Transverse colon (tissue), 4 donors: ENCODE results near the gene TAMALIN. TPM values are rescaled to one million over a fixed set of nuclear protein-coding genes. Genes with fewer than 3 reads are reported as not detected.

Source experiments
- DNase-seq: peaks from one replicate; pipeline ENCODE4 v3.0.0-alpha.2; 2019
- H3K27ac ChIP-seq, 4 donors: fragments of 200-600 bp; sonication (generic); 2 replicates each; pipeline ENCODE4 v1.5.1; 2016 to 2018; ENCODE audit warnings: inconsistent platforms in 4 of 4
- H3K27me3 ChIP-seq: fragments of 200-600 bp; sonication (generic); 2 replicates; pipeline ENCODE4 v1.5.1; 2017; ENCODE audit warnings: inconsistent platforms
- H3K36me3 ChIP-seq, 4 donors: fragments of 200-600 bp; sonication (generic); 2 replicates each; pipeline ENCODE4 v1.5.1; 2017 to 2019; ENCODE audit warnings: inconsistent platforms in 4 of 4
- H3K4me1 ChIP-seq, 4 donors: fragments of 200-600 bp; sonication (generic); 2 replicates each; pipeline ENCODE4 v1.5.1; 2017 to 2020; ENCODE audit warnings: inconsistent platforms in 4 of 4
- H3K4me3 ChIP-seq, 4 donors: fragments of 200-600 bp; sonication (generic); 1 replicate in 1 of 4; 2 replicates in 3 of 4; pipeline versions ENCODE4 v1.5.1 to v1.6.1; 2017 to 2019; ENCODE audit warnings: inconsistent platforms in 4 of 4
- H3K9me3 ChIP-seq, 2 donors: fragments of 200-600 bp; sonication (generic); 2 replicates each; pipeline ENCODE4 v1.5.1; 2017 to 2019; ENCODE audit warnings: inconsistent platforms in 2 of 2
- EP300 ChIP-seq: sonication (generic); formaldehyde crosslinking; IDR thresholded peaks from one replicate; pipeline ENCODE4 v1.6.1; 2017; ENCODE audit warnings: antibody characterized with exemption, low read depth
- POLR2A ChIP-seq: fragments of 450-650 bp; IDR thresholded peaks from one replicate; pipeline ENCODE4 v1.6.1; 2016; ENCODE audit warnings: antibody characterized with exemption, mild to moderate bottlenecking, moderate library complexity
- POLR2AphosphoS5 ChIP-seq, 3 donors: sonication (generic); formaldehyde crosslinking; IDR thresholded peaks; one replicate each; pipeline ENCODE4 v1.6.1; 2016; ENCODE audit warnings: antibody characterized with exemption in 3 of 3
- WGBS, 2 donors: methylation state at CpG; one replicate each; pipeline ENCODE4 v1.1.5; 2018; ENCODE audit warnings: low coverage in 1 of 2; 5-methylcytosine and 5-hydroxymethylcytosine counted together
- in situ Hi-C, 4 donors: fragments of 200-750 bp; cut with MboI; loops; one replicate each; pipeline versions ENCODE4 v1.15.0 to v1.15.1; 2017; ENCODE audit warnings: low sequenced_read_pairs in 3 of 4, low pct_ligation_motif_present in 1 of 4, low pct_unique_long_range_greater_than_20kb in 1 of 4
- intact Hi-C: fragments of 100-400 bp; cut with DNase I; formaldehyde crosslinking; loops from one replicate; pipeline ENCODE4 v1.15.1; 2023; ENCODE audit warnings: low total_unique reads
- total RNA-seq, 4 donors: library from RNA; depleted of rRNA; stranded (reverse); fragments of >200 nt; gene quantifications; one replicate each; pipeline ENCODE4 v1.1.0, GENCODE V29; 2016
- TF ChIP-seq, protein P1 (sequence below), 5 experiments: fragments of 200-600 bp in 3 of 5; fragments of 450-650 bp in 2 of 5; sonication (generic) in 3 of 5; IDR thresholded peaks; 1 replicate in 2 of 5; 2 replicates in 3 of 5; pipeline ENCODE4 v1.5.1; 2016 to 2017; ENCODE audit warnings: antibody characterized with exemption in 5 of 5, inconsistent platforms in 3 of 5, mild to moderate bottlenecking in 2 of 5, moderate library complexity in 1 of 5

TAMALIN gene
- total RNA-seq, 4 donors from 2014 or later = 5.9 to 20.6 (median 9.7) TPM

- Histone ChIP-seq H3K36me3 (peaks cover 0 to 27% (median 8%) of the 10 kb centered on the region in 4 donors), H3K9me3 (no peaks in the 10 kb centered on the region), H3K27me3 (no peaks in the 10 kb centered on the region), H3K4me3 (no peak overlapping the region), H3K27ac (no peak overlapping the region), H3K4me1 (no peaks in the 10 kb centered on the region)
- TF ChIP-seq POLR2AphosphoS5 (IDR thresholded peaks at IDR 0.05) (no peak), EP300 (no peak), POLR2A (no peak)
- TF ChIP-seq, protein P1, sequence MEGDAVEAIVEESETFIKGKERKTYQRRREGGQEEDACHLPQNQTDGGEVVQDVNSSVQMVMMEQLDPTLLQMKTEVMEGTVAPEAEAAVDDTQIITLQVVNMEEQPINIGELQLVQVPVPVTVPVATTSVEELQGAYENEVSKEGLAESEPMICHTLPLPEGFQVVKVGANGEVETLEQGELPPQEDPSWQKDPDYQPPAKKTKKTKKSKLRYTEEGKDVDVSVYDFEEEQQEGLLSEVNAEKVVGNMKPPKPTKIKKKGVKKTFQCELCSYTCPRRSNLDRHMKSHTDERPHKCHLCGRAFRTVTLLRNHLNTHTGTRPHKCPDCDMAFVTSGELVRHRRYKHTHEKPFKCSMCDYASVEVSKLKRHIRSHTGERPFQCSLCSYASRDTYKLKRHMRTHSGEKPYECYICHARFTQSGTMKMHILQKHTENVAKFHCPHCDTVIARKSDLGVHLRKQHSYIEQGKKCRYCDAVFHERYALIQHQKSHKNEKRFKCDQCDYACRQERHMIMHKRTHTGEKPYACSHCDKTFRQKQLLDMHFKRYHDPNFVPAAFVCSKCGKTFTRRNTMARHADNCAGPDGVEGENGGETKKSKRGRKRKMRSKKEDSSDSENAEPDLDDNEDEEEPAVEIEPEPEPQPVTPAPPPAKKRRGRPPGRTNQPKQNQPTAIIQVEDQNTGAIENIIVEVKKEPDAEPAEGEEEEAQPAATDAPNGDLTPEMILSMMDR (IDR thresholded peaks at IDR 0.05) = no peak
- in situ Hi-C loops (no loop called here), intact Hi-C loops (loop anchor here (5.0 kb wide), 1 partner anchor 238 kb away; the partner anchor contains the start of gene KRT7)
- no peak for DNase-seq
- 93% methylated on average over 14 of the region's 17 CpGs; no CpG with 5 or more reads in 1 of the 2 donors for WGBS, 2 donors
Measured at GRCh38 chr12:51994539-51994820, 12.3 kb upstream of the TAMALIN start.

DNA sequence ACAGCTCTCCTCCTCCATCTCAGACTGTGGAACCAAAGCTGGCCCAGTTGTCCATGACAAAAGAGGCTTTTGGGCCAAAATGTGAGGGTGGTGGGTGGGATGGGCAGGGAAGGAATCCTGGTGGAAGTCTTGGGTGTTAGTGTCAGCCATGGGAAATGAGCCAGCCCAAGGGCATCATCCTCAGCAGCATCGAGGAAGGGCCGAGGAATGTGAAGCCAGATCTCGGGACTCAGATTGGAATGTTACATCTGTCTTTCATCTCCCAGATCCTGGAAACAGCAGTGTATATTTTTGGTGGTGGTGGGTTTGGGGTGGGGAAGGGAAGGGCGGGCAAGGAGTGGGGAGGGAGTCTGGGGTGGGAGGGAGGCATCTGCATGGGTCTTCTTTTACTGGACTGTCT lies 11.8 kb upstream of the TAMALIN start:
- H3K4me1 ChIP-seq = no peaks in the 10 kb centered on the region
- peaks cover 0 to 27% (median 8%) of the 10 kb centered on the region in 4 donors for H3K36me3 ChIP-seq
- H3K27me3 ChIP-seq = no peaks in the 10 kb centered on the region
- no peak overlapping the region for H3K4me3 ChIP-seq
- no peak for DNase-seq
- intact Hi-C loops (loop anchor here (5.0 kb wide), 1 partner anchor 237 kb away; the partner anchor contains the start of gene KRT7), in situ Hi-C loops (no loop called here)
- no peak overlapping the region for H3K27ac ChIP-seq
- no peaks in the 10 kb centered on the region for H3K9me3 ChIP-seq
- TF ChIP-seq POLR2AphosphoS5 (IDR thresholded peaks at IDR 0.05) (no peak), EP300 (no peak), POLR2A (no peak)
- TF ChIP-seq, protein P1 (IDR thresholded peaks at IDR 0.05) = no peak
- WGBS, 2 donors = 80% methylated on average over 4 of the region's 4 CpGs; no CpG with 5 or more reads in 1 of the 2 donors

DNA sequence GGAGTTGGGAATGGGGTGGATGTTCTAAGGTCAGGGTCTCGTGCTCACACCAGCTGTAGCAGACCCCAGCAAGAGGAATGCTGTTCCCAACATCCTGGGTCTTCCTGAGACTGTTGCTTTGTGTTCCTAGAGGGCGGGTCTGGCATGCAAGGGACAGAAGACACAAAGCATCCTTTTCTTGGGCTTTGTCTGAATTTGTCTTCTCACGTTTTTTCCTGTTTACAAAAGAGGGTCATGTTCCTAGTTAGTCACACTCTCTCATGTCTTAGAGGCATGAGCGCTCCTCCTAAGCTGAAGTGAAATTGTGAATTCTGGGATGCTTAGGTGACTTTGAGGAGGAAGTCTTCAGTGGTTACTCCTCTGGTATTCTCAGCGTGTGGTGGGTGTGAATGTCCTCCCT lies 9.6 kb upstream of the TAMALIN start:
- intact Hi-C loops = no loop called here
- Histone ChIP-seq H3K9me3 (no peaks in the 10 kb centered on the region), H3K36me3 (peaks cover 0 to 21% (median 3%) of the 10 kb centered on the region in 4 donors), H3K4me3 (no peak overlapping the region), H3K27ac (no peak overlapping the region), H3K27me3 (no peaks in the 10 kb centered on the region), H3K4me1 (no peaks in the 10 kb centered on the region)
- no peak for TF ChIP-seq POLR2A
- no peak for TF ChIP-seq EP300
- no peak for TF ChIP-seq POLR2AphosphoS5 (IDR thresholded peaks at IDR 0.05)
- TF ChIP-seq, protein P1 (IDR thresholded peaks at IDR 0.05) = no peak
- in situ Hi-C loops = no loop called here
- 77 to 100% methylated on average over 1 to 5 of the region's 5 CpGs for WGBS, 2 donors
- no peak for DNase-seq

- TF ChIP-seq, protein P1 (IDR thresholded peaks at IDR 0.05) = no peak
- no peak for TF ChIP-seq POLR2AphosphoS5 (IDR thresholded peaks at IDR 0.05)
- no peak for TF ChIP-seq POLR2A
- no peak for TF ChIP-seq EP300
- Histone ChIP-seq H3K4me3 (no peak overlapping the region), H3K36me3 (no peaks in the 10 kb centered on the region), H3K9me3 (no peaks in the 10 kb centered on the region), H3K27ac (no peak overlapping the region), H3K4me1 (peaks cover 0 to 21% (median 15%) of the 10 kb centered on the region in 4 donors), H3K27me3 (peaks cover 30% of the 10 kb centered on the region)
- no peak for DNase-seq
- 92% methylated on average over 8 of the region's 8 CpGs; no CpG with 5 or more reads in 1 of the 2 donors for WGBS, 2 donors
- in situ Hi-C loops (no loop called here), intact Hi-C loops (no loop called here)
Measured at GRCh38 chr12:52003016-52003550, 3.7 kb upstream of the TAMALIN start.
